ENCODE data around the gene HYLS1. TPM values are rescaled to one million over a fixed set of nuclear protein-coding genes. Genes with fewer than 3 reads are reported as not detected.
A peak's percentile ranks its signal among the peaks of the same experiment; 100 is the strongest.
"Not testable (repeated sequence)": the region's sequence is repeated elsewhere in the genome, so short reads cannot be mapped to it uniquely, and the experiment has no call there.

HYLS1 gene
- total RNA-seq, 1 experiment from 2014 or later: 7.7 TPM

- DNase-seq (ENCODE audit: low read depth): no peak
Observed at GRCh38 chr11:125903711-125904659, 16.5 kb downstream of the HYLS1 start, which contains the start of gene DDX25. Gene DDX25 (plus strand): TSS chr11:125904508. CDS start chr11:125904518, 10 bp downstream.

DNA sequence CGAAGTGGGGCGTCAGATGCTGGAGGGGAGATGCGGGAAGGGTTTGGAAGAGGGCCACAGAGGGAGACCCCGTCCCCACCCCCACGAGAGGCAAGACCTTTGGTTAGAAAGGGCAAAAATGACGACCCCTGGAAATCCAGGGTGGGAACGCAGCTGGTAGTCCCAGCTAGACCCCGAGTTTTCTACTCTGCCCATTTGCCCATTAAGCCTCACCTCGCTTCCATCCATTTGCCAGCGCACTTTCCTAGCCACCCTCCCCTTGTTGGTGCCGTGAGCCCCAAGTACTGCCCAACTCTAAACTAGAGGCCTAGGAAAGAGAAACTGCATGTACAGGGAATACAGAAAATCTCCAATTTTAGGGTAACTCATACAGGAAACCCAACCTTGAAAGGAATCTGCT lies 17.2 kb downstream of the HYLS1 start:
- no peak for DNase-seq (ENCODE audit: low read depth)

DNA sequence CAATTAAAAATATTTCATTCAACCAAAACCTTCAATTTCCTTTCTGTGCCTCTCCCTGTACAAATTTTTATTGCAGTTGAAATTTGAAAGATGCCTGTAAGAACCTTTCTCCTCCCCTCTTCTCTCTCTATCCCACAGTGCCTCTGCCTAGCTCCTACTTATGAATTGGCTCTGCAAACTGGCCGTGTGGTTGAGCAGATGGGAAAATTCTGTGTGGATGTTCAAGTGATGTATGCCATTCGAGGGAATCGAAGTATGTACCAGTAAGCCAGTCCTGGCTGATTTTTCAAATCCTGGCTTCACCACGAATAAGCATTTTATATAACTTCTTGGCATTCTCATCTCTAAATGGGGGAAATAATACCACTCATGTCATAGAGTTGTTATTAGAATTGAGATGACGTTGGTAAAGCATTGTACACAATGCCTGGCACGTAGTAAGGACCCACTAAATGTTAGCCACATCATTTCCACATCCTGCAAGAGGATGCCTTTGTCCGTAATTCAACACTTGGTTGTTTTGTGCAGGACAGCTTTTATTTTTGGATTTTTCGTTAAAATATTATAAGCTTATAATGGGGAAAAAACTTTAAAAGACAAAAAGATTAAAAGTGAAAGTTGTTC lies 22.9 kb downstream of the HYLS1 start:
- no peak for DNase-seq (ENCODE audit: low read depth)

DNA sequence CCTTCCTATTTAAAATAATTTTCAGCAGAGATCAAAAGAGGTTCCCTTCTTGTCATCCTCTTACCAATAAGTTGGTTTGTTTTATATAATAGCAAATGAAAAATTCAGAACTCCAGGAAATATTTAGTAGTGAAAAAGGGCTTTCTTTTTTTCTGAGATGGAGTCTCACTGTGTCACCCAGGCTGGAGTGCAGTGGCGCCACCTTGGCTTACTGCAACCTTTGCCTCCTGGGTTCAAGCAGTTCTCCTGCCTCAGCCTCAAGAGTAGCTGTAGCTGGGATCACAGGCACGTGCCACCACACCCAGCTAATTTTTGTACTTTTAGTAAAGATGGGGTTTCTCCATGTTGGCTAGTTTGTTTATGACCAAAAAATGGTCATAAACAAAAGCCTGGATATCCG lies 27.1 kb downstream of the HYLS1 start:
- DNase-seq (ENCODE audit: low read depth): not testable (repeated sequence)

- no peak for DNase-seq (ENCODE audit: low read depth)
Observed at GRCh38 chr11:125916683-125917347, 29.3 kb downstream of the HYLS1 start.

GRCh38 chr11:125918140-125918840 lies 30.8 kb downstream of the HYLS1 start:
- no peak for DNase-seq (ENCODE audit: low read depth)

GRCh38 chr11:125921042-125921441 lies 33.6 kb downstream of the HYLS1 start:
- no peak for DNase-seq (ENCODE audit: low read depth)

- DNase-seq (ENCODE audit: low read depth): no peak
Observed at GRCh38 chr11:125922156-125922555, 34.7 kb downstream of the HYLS1 start.

DNA sequence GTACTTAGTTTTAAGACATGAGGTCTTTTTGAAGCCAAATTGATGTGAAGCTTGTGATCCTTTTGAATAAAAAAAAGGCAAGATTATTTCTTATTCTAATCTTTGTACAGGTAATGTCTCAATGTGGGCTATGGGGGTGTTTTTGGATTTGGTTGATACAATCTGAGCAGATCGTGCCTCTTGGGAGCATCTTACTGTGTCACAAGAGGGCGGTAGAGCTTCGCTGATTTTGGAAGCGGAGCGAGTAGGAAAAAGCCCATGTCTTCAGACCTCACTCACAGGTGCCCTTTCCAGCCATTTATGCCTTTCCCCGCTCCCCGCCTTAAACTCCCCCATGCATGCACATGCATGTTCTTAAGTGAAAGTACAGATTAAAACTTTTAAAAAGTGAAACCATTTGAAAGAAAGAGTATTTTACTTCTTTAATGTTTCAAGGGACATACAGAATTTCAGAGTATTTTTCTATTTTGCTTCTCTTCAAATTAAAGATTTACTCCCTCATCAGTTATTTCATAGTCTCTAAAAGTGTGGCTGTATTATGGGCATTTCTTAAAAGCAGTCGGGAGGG lies 35.6 kb downstream of the HYLS1 start:
- DNase-seq (ENCODE audit: low read depth): peak; percentile 73

DNA sequence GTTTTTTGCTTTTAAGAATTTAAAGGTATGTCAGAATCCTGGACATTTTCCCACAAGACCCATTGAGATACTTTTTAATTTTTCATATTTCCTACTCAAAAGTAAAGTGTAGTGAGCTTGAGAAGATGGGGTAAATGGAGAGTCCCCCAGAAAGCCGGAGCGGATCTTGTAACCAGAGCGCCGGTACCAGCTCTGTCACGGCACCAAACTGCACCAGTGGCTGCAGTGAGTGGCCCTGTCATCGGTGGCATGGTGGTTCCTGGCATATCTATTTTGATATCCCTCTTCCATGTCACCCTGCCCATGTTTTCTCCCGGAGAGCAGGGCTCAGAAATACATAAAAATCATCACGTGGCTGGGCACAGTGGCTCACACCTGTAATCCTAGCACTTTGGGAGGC lies 36.2 kb downstream of the HYLS1 start:
- no peak for DNase-seq (ENCODE audit: low read depth)

- no peak for DNase-seq (ENCODE audit: low read depth)
Observed at GRCh38 chr11:125924384-125925007, 37.0 kb downstream of the HYLS1 start.

DNA sequence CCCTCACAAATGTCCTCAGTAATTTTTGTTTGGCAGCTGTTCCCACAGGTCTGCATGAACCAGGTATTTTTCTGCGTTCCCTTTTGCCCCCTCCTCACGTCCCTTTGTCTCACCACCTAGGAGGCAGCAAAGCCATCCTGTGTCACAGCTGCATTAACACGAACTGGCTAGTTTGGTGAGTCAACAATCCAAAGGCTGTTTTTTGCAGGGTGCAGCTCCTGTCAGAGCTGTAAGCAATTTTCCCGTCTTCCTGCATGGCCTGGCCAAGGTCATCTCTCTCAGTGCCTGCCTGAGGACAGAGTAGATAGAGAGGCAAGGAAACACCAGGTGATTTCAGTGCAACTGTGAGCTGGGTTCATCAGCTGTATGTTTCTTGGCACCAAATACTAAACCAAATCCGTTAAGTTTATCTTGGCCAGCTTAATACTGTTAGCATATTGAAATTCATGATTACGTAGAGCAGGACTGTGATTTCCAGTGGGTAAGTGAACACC lies 37.8 kb downstream of the HYLS1 start:
- no peak for DNase-seq (ENCODE audit: low read depth)

GRCh38 chr11:125925804-125926203 lies 38.3 kb downstream of the HYLS1 start:
- no peak for DNase-seq (ENCODE audit: low read depth)

- DNase-seq (ENCODE audit: low read depth): no peak
Observed at GRCh38 chr11:125926682-125927081, 39.2 kb downstream of the HYLS1 start.

DNA sequence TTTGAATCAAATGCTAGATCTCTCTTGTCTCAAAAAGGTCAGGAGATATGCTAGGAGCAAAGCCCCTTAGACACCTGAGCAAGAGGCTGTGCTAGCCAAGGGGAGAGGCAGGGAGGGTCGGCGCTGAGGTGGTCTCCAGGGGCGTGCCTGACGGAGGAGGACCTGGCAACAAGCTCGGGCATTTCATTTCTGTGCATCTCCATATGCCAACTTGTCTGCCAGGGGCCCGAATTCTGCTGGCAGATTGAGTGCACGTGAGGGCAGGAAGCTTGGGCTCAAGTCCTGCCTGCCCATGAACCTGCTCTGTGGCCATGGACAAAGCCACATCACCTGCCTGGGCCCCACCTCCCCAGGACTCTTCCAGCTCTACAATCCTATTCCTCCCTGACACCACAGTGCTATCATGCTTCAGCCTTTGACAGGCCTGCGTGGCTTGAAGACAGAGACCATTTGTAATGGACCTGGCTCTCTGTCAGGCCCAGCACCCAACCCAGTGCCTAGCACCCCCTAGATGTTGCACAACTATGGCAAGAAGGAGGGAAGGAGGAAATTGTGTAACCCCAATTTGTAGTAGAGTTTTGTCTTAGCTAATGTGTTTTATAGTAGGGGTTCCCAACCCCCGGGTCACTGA lies 42.1 kb downstream of the HYLS1 start:
- DNase-seq (ENCODE audit: low read depth): no peak

DNA sequence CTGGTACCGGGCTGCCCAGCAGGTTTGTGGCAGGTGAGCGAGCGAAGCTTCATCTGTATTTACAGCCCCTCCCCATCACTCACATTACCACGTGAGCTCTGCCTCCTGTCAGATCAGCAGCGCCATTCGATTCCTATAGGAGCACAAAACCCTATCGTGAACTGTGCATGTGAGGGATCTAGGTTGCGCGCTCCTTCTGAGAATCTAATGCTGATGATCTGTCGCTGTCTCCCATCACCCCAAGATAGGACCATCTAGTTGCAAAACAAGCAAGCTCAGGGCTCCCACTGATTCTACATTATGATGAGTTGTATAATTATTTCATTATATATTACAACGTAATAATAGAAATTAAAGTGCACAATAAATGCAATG lies 42.6 kb downstream of the HYLS1 start:
- no peak for DNase-seq (ENCODE audit: low read depth)

DNA sequence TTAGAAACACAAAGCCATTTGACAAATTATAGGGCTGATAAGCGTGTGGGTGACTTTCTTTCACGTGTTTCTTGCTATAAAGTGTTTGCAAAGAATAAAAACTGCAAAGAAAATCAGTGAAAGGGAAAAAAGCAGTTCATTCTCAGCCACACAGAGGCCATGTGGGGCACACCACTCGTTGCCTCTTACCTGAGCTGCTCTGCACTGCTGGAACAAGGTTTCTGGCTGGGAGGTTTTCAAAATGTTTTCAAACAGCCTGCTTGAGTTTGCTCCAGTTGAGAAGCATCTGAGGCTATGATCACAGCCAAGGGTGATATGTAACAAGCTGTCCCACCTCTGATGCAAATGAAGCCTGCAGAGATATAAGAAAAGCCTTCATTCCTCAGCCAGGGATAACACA lies 43.6 kb downstream of the HYLS1 start:
- no peak for DNase-seq (ENCODE audit: low read depth)

DNA sequence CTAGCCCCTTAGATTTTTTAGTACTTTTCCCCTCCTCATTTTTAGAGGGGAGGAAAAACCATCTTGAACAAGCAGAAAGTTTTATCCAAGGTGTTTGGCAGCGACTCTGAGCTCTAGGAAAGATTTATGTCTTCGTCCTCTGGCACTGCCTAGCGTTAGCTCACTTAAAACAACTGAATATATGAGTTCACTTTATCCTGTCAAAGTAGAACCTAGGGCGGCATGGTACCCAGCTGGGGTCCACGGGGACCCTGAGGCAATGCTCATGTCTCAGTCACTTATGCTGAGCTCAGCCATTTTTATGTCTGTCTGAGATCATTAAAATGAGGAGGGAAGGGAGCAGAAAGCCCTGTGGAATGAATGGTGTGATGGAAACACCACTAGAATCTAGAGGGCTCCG lies 44.2 kb downstream of the HYLS1 start:
- DNase-seq (ENCODE audit: low read depth): no peak

- DNase-seq (ENCODE audit: low read depth): no peak
Observed at GRCh38 chr11:125932301-125932700, 44.8 kb downstream of the HYLS1 start.

DNA sequence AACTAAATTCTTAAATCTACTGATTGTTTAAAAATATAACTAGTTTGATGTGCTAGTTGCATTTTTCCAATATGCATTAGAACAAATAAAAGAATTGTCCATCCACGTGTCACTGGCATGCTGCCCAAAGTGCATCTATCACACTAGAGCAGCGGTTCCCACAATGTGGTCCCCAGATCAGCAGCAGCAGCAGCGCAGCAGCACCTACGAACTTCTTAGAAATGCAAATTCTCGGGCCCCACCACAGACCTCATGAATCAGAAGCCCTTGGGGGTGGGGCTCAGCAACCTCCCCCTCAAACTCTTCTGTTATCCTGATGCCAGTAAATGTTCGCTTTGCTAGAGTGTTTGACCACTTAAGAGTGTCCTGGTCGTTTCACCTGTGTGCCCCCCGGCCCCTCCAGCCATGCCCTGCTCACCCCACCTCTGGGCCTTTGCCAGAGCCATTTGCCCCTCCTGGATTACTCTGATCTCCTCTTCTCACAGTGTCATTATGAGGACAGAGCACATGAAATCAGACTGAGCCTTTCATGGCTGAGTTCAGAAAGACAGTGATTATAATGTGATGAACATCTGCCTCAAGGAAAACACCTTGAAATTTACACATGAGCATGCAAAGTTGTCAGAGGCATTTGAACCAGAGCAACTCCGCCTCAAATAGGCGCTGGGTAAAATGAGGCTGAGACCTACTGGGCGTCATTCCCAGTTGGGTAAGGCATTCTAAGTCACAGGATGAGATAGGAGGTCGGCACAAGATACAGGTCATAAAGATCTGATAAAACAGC lies 45.8 kb downstream of the HYLS1 start:
- DNase-seq (ENCODE audit: low read depth): no peak

Measured in M059J (cell line).